Right lobe of liver (tissue), 4 donors: ENCODE data around the gene PTPN4.

Experiments
- CTCF ChIP-seq, 4 donors: fragments of 200-600 bp in 3 of 4; fragments of 450-650 bp in 1 of 4; IDR thresholded peaks; one replicate each; pipeline versions ENCODE4 v1.5.1 to v1.8.0; 2016 to 2022; ENCODE audit warnings: antibody characterized with exemption in 4 of 4, mild to moderate bottlenecking in 2 of 4
- POLR2A ChIP-seq: fragments of 450-650 bp; IDR thresholded peaks from one replicate; pipeline ENCODE4 v1.6.1; 2017; ENCODE audit warnings: antibody characterized with exemption, mild to moderate bottlenecking
- donor health status: DM: no; HTN: no; CAD: no.
- donor health status: DM: no; HTN: no; CAD: no.
- donor health status: DM: no; HTN: yes; CAD: no.

- no peak for TF ChIP-seq CTCF (IDR thresholded peaks at IDR 0.05)
- no peak for TF ChIP-seq POLR2A
Measured at GRCh38 chr2:119803101-119803500, 43.4 kb downstream of the PTPN4 start.
